HCT116 (cell line): Measurements from ENCODE around the gene NPTX1. TPM values are rescaled to one million over a fixed set of nuclear protein-coding genes. Genes with fewer than 3 reads are reported as not detected.

ENCODE experiments used
- ATAC-seq: fragments of 200-7000 bp; cut with Tn5 transposase; 2 replicates; pipeline ENCODE4 v1.9.1; 2020; ENCODE audit warnings: mild to moderate bottlenecking, moderate library complexity
- BruUV-seq: library from RNA; stranded (reverse); fragments of 400-500 nt; replicated peaks from 2 replicates; lab custom pipeline; 2021; lab: Mats Ljungman, UMichigan
- CTCF ChIA-PET: fragments of 300-600 bp; sonication (Branson Sonifier 250); formaldehyde crosslinking; loops from one replicate; lab custom pipeline; 2021; ENCODE audit warnings: antibody characterized with exemption; lab: Charles Lee
- POLR2A ChIA-PET: fragments of 300-600, 350-600 bp; sonication (Branson Sonifier 250); formaldehyde crosslinking; loops from one replicate; lab custom pipeline; 2021; ENCODE audit warnings: antibody characterized with exemption; lab: Charles Lee
- RAD21 ChIA-PET, 2 experiments: fragments of 300-600 bp; sonication (Branson Sonifier 250); formaldehyde crosslinking; loops; one replicate each; lab custom pipeline; 2023; ENCODE audit warnings: low total read pairs in 2 of 2; ENCODE audit not compliant: uncharacterized antibody in 2 of 2, unreplicated experiment in 2 of 2, low non-redundant PET in 1 of 2; lab: Charles Lee
- DNase-seq: peaks from one replicate; pipeline ENCODE4 v3.0.0-alpha.2; 2010; ENCODE audit warnings: low read depth, low spot score
- H2AFZ ChIP-seq: fragments of 200-600 bp; shearing (Covaris generic), sonication (generic); 2 replicates; pipeline ENCODE4 v1.6.1; 2017; ENCODE audit warnings: low read depth, mixed run types, mixed read lengths, antibody characterized with exemption, low read length; ENCODE audit not compliant: poor library complexity, severe bottlenecking
- H3K27ac ChIP-seq: 2 replicates; pipeline ENCODE4 v1.5.1; 2012; ENCODE audit warnings: low read depth, low read length
- H3K27me3 ChIP-seq: fragments of 200-600 bp; sonication (generic); 2 replicates; pipeline ENCODE4 v1.6.1; 2016; ENCODE audit warnings: mixed run types, low read length, mixed read lengths; ENCODE audit not compliant: insufficient read depth
- H3K36me3 ChIP-seq, 2 experiments: fragments of 200-500 bp in 1 of 2; fragments of 200-600 bp in 1 of 2; sonication (Bioruptor generic) in 1 of 2; sonication (generic) in 1 of 2; 2 replicates each; pipeline versions ENCODE4 v1.5.1 to v1.6.1; 2014 to 2016; ENCODE audit warnings: low read length in 2 of 2, inconsistent platforms in 1 of 2, mixed read lengths in 1 of 2, mixed run types in 1 of 2; ENCODE audit not compliant: insufficient read depth in 2 of 2, control insufficient read depth in 1 of 2
- H3K4me1 ChIP-seq, 2 experiments: fragments of 200-600 bp in 1 of 2; sonication (generic) in 1 of 2; 2 replicates each; pipeline versions ENCODE4 v1.5.1 to v1.6.1; 2012 to 2017; ENCODE audit warnings: low read length in 2 of 2, inconsistent platforms in 1 of 2, mild to moderate bottlenecking in 1 of 2, mixed read lengths in 1 of 2, mixed run types in 1 of 2, moderate library complexity in 1 of 2; ENCODE audit not compliant: insufficient read depth in 2 of 2, control insufficient read depth in 1 of 2
- H3K4me2 ChIP-seq: fragments of 200-600 bp; sonication (generic); 2 replicates; pipeline ENCODE4 v1.6.1; 2017; ENCODE audit warnings: mixed run types, low read length, mixed read lengths
- H3K4me3 ChIP-seq, 2 experiments: fragments of 200-600 bp in 1 of 2; sonication (generic) in 1 of 2; replicated peaks in 1 of 2; 2 replicates each; pipeline ENCODE4 v1.5.1; 2011 to 2016; ENCODE audit warnings: low read length in 2 of 2, control low read depth in 1 of 2, low read depth in 1 of 2, mild to moderate bottlenecking in 1 of 2, mixed read lengths in 1 of 2, mixed run types in 1 of 2
- H3K79me2 ChIP-seq: fragments of 200-600 bp; sonication (generic); 2 replicates; pipeline ENCODE4 v1.6.1; 2017; ENCODE audit warnings: mild to moderate bottlenecking, mixed run types, low read length, moderate library complexity, mixed read lengths; ENCODE audit not compliant: insufficient read depth
- H3K9ac ChIP-seq: fragments of 200-600 bp; sonication (generic); 2 replicates; pipeline ENCODE4 v1.6.1; 2016; ENCODE audit warnings: low read length, mixed read lengths
- H3K9me2 ChIP-seq: fragments of 200-600 bp; sonication (generic), shearing (Covaris generic); 2 replicates; pipeline ENCODE4 v1.6.1; 2017; ENCODE audit warnings: mixed run types, mild to moderate bottlenecking, moderate library complexity; ENCODE audit not compliant: insufficient read depth
- H3K9me3 ChIP-seq, 2 experiments: fragments of 200-500 bp in 1 of 2; fragments of 200-600 bp in 1 of 2; sonication (Bioruptor generic) in 1 of 2; sonication (generic) in 1 of 2; 2 replicates each; pipeline ENCODE4 v1.6.1; 2014 to 2017; ENCODE audit warnings: low read length in 2 of 2, mixed read lengths in 2 of 2, inconsistent platforms in 1 of 2, low read depth in 1 of 2, mild to moderate bottlenecking in 1 of 2, mixed run types in 1 of 2, moderate library complexity in 1 of 2; ENCODE audit not compliant: control insufficient read depth in 1 of 2, insufficient read depth in 1 of 2
- H4K20me1 ChIP-seq: fragments of 200-600 bp; sonication (generic), shearing (Covaris generic); 2 replicates; pipeline ENCODE4 v1.6.1; 2017; ENCODE audit warnings: mixed run types, mild to moderate bottlenecking, moderate library complexity; ENCODE audit not compliant: insufficient read depth
- CEBPB ChIP-seq: IDR thresholded peaks from 2 replicates; pipeline ENCODE4 v1.6.1; 2012; ENCODE audit warnings: low read depth
- CTCF ChIP-seq, 3 experiments: fragments of 200-600 bp in 1 of 3; sonication (generic) in 1 of 3; IDR thresholded peaks in 2 of 3; conservative IDR thresholded peaks in 1 of 3; 2 replicates each; pipeline ENCODE4 v1.5.1; 2012 to 2017; ENCODE audit warnings: low read depth in 2 of 3, low read length in 2 of 3, antibody characterized with exemption in 1 of 3, borderline replicate concordance in 1 of 3, control low read depth in 1 of 3, mild to moderate bottlenecking in 1 of 3, mixed read lengths in 1 of 3, mixed run types in 1 of 3, moderate library complexity in 1 of 3; ENCODE audit not compliant: insufficient read depth in 1 of 3
- EGR1 ChIP-seq: IDR thresholded peaks from 2 replicates; pipeline ENCODE4 v1.6.1; 2012; ENCODE audit warnings: low read depth
- ELF1 ChIP-seq: IDR thresholded peaks from 2 replicates; pipeline ENCODE4 v1.6.1; 2012; ENCODE audit warnings: low read depth, borderline replicate concordance
- EZH2 ChIP-seq: fragments of 200-600 bp; sonication (generic); IDR thresholded peaks from 2 replicates; pipeline ENCODE4 v1.6.1; 2017; ENCODE audit warnings: antibody characterized with exemption, mixed run types
- EZH2phosphoT487 ChIP-seq: fragments of 200-600 bp; IDR thresholded peaks from 2 replicates; pipeline ENCODE4 v1.6.1; 2018; ENCODE audit warnings: antibody characterized with exemption, borderline replicate concordance
- FOSL1 ChIP-seq: IDR thresholded peaks from 2 replicates; pipeline ENCODE4 v1.6.1; 2012; ENCODE audit warnings: low read depth
- JUND ChIP-seq: IDR thresholded peaks from 2 replicates; pipeline ENCODE4 v1.6.1; 2012
- MAX ChIP-seq: IDR thresholded peaks from 2 replicates; pipeline ENCODE4 v1.6.1; 2012
- POLR2A ChIP-seq: IDR thresholded peaks from 2 replicates; pipeline ENCODE4 v1.7.0; 2011; ENCODE audit warnings: borderline replicate concordance; ENCODE audit not compliant: insufficient read depth, insufficient read length; ENCODE audit errors: extremely low read depth
- POLR2AphosphoS5 ChIP-seq: IDR thresholded peaks from 2 replicates; pipeline ENCODE4 v1.6.1; 2011; ENCODE audit warnings: mild to moderate bottlenecking, low read depth, low read length, moderate library complexity
- RAD21 ChIP-seq: IDR thresholded peaks from 2 replicates; pipeline ENCODE4 v1.6.1; 2012; ENCODE audit warnings: low read depth, mild to moderate bottlenecking
- REST ChIP-seq: IDR thresholded peaks from 2 replicates; pipeline ENCODE4 v1.6.1; 2012; ENCODE audit warnings: low read depth
- SIN3A ChIP-seq: IDR thresholded peaks from 2 replicates; pipeline ENCODE4 v1.6.1; 2012; ENCODE audit warnings: low read depth
- SP1 ChIP-seq: IDR thresholded peaks from 2 replicates; pipeline ENCODE4 v1.6.1; 2012; ENCODE audit warnings: low read depth
- SRF ChIP-seq: IDR thresholded peaks from 2 replicates; pipeline ENCODE4 v1.6.1; 2012; ENCODE audit warnings: low read depth
- TCF7L2 ChIP-seq: IDR thresholded peaks from 2 replicates; pipeline ENCODE4 v1.7.0; 2011; ENCODE audit warnings: borderline replicate concordance, inconsistent platforms; ENCODE audit not compliant: insufficient read depth, insufficient read length; ENCODE audit errors: extremely low read depth
- YY1 ChIP-seq: IDR thresholded peaks from 2 replicates; pipeline ENCODE4 v1.6.1; 2011; ENCODE audit warnings: low read length, low read depth, moderate library complexity, mild to moderate bottlenecking; ENCODE audit not compliant: insufficient replicate concordance; ENCODE audit errors: extremely low read depth
- ZBTB33 ChIP-seq: IDR thresholded peaks from 2 replicates; pipeline ENCODE4 v1.6.1; 2011; ENCODE audit warnings: mild to moderate bottlenecking, low read length, moderate library complexity; ENCODE audit not compliant: insufficient replicate concordance; ENCODE audit errors: extremely low read depth
- ZNF274 ChIP-seq: fragments of 200-500 bp; sonication (Bioruptor generic); IDR thresholded peaks from 2 replicates; pipeline ENCODE4 v1.6.1; 2014; ENCODE audit warnings: mild to moderate bottlenecking, low read depth, low read length, inconsistent platforms
- intact Hi-C: fragments of 100-400 bp; cut with micrococcal nuclease; formaldehyde crosslinking; loops from 2 replicates; pipeline ENCODE4 v1.10.0; 2022
- total RNA-seq: library from RNA; stranded (reverse); gene quantifications from one replicate; pipeline ENCODE4 v1.2.1, GENCODE V29; 2021; ENCODE audit not compliant: unreplicated experiment

Gene NPTX1
- total RNA-seq, 1 experiment from 2014 or later: 0.15 TPM

GRCh38 chr17:80509311-80509710 lies 32.9 kb upstream of the NPTX1 start:
- no TSS peak for BruUV-seq
- TF ChIP-seq CTCF (IDR thresholded peaks at IDR 0.05 in 2 of 3, conservative IDR thresholded peaks at IDR 0.05 in 1 of 3; ENCODE audit: borderline replicate concordance in 1 of 3, insufficient read depth in 1 of 3, low read depth in 2 of 3, low read length in 2 of 3) (no peak), YY1 (no peak), SRF (no peak), EZH2phosphoT487 (no peak), RAD21 (no peak), REST (no peak), POLR2A (no peak), CEBPB (no peak), JUND (no peak), FOSL1 (no peak), EZH2 (no peak), TCF7L2 (no peak), ELF1 (no peak), ZNF274 (no peak), POLR2AphosphoS5 (no peak), SIN3A (no peak), EGR1 (no peak), ZBTB33 (no peak), MAX (no peak), SP1 (no peak)
- H2AFZ ChIP-seq: no peak overlapping the region
- H3K4me2 ChIP-seq: no peak overlapping the region
- no peaks in the 10 kb centered on the region for H3K4me1 ChIP-seq
- ATAC-seq (no peak), DNase-seq (no peak)
- H3K27me3 ChIP-seq: peaks cover 35% of the 10 kb centered on the region; the same call in 1 of the 2 replicates
- intact Hi-C loops: no loop called here
- POLR2A ChIA-PET: no interaction called here
- no peaks in the 10 kb centered on the region for H3K36me3 ChIP-seq
- H3K9ac ChIP-seq: no peak overlapping the region
- no peak overlapping the region for H3K4me3 ChIP-seq
- RAD21 ChIA-PET: no interaction called here
- H3K9me3 ChIP-seq: no peaks in the 10 kb centered on the region
- H3K27ac ChIP-seq: no peak overlapping the region
- H3K9me2 ChIP-seq: no peaks in the 10 kb centered on the region
- CTCF ChIA-PET: no interaction called here
- H3K79me2 ChIP-seq: no peaks in the 10 kb centered on the region
- H4K20me1 ChIP-seq: no peaks in the 10 kb centered on the region
